GM12873 (cell line): Measurements from ENCODE around the gene P2RY14.

Source experiments
- CTCF ChIP-seq: IDR thresholded peaks from 2 replicates; pipeline ENCODE4 v1.5.1; 2012; ENCODE audit warnings: low read depth, mild to moderate bottlenecking, moderate library complexity, low read length, control low read depth; ENCODE audit not compliant: insufficient read depth; ENCODE audit errors: missing control alignments

Gene P2RY14

GRCh38 chr3:151275091-151275490, 3.3 kb downstream of the P2RY14 start:
- TF ChIP-seq CTCF, result no peak

- TF ChIP-seq CTCF, result no peak
Measured at GRCh38 chr3:151269631-151270030, 8.7 kb downstream of the P2RY14 start.

- no peak for TF ChIP-seq CTCF
Measured at GRCh38 chr3:151268267-151269235, 9.8 kb downstream of the P2RY14 start.

GRCh38 chr3:151267066-151267465, 11.3 kb downstream of the P2RY14 start:
- TF ChIP-seq CTCF, result no peak

- TF ChIP-seq CTCF, result no peak
Measured at GRCh38 chr3:151265866-151266265, 12.5 kb downstream of the P2RY14 start.

- TF ChIP-seq CTCF, result no peak
Measured at GRCh38 chr3:151265166-151265565, 13.2 kb downstream of the P2RY14 start.

GRCh38 chr3:151264605-151265004, 13.7 kb downstream of the P2RY14 start:
- TF ChIP-seq CTCF, result no peak
